NCI-H2227 treated with DMSO at 0.1 percent for 48 hours (cell line): ENCODE measurements around the gene GLT6D1.

Experiments used
- DNase-seq: peaks from one replicate; lab custom pipeline; 2025; lab: John Stamatoyannopoulos, UW

GLT6D1 gene

DNA sequence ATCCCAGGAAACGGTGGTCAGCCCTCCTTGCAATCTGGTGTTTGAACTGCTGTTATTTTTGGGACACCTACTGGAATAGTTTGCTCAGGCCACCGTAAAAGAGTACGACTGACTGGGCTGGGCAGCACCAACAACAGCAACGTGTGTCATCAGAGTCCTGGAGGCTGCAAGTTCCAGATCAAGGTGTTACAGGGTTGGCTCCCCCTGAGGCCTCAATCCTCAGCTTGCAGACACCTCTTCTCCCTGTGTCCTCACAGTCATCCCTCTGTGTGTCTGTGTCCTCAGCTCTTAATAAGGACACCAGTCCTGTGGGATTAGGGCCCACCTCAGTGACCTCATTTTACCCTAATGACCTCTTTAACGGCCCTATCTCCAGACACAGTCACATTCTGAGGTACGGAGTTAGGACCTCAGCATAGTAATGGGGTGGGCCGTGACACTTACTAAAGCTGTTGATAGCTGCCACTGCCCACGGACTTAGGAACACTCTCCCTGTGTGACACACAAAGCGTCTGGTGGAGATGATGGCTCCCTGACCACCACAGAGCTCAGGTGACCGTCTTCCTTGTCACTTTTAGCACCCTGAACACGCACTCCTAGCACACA, 16.8 kb downstream of the GLT6D1 start:
- DNase-seq = no peak

DNA sequence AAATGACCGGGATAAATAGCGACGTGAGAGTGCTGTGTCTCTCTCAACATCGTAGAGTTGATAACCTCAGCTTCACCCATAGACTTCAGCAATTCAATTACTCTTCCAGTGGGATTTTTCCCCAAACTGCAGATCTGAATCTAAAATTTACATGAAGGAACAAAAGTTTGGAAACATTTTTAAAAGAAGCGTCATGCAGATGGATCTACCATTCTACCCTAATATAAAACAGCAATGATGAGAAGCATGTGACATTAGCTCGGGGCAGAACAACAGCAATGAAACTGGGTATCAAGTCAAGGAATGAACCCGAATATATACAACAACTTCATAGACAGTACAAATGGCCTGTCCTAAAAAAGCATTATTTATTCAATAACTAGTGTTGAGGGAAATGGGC, 18.8 kb downstream of the GLT6D1 start:
- no peak for DNase-seq

DNA sequence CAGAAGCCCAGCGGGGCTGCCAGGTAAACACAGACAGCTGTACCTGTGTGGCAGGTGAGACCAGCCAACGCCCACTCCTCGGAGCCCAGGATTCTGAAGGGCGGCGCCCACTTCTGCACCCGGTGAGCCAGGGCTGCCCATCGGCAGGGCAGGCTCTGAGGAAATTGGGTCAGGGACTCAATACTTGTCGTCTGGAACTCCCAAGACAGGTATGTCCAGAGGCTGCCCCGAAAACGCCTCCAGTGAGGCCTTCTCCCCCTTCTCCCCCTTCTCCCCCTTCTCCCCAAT, 19.8 kb downstream of the GLT6D1 start:
- DNase-seq = no peak

DNA sequence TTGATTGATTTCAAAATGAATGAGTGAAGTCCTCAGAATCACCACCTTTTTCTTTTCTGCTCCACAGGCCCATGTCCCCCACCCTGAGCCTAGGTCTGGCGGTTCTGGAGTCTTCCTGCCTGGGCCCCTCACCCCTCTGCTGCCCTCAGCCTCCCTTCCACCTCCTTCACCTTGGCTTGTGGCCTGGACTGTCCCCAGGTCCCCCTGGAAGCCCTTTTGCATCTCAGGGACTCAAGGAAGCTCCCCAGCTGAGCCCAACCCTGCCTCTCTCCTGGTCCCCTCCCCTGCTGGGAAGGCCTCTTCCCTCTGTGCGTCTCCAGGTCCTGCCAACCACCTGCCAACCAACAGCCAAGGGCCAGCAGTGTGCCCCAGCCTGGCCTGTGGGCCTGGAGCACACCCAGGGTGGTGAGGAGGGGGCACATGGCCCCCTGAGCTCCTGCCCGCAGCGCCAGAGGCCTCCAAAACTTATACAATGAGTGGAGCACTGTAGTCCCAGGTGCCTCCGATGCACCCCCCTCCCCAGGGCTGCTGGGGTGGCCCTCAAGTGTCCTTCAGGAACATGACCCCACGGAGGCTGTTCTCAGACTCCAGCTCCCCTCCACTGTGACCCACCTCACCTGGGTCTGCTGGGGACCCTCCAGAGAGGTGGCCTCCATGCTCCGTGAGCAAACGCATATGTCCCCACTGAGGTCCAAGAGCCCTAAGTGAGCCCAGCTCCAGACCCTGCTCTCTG, 20.3 kb downstream of the GLT6D1 start:
- no peak for DNase-seq

DNA sequence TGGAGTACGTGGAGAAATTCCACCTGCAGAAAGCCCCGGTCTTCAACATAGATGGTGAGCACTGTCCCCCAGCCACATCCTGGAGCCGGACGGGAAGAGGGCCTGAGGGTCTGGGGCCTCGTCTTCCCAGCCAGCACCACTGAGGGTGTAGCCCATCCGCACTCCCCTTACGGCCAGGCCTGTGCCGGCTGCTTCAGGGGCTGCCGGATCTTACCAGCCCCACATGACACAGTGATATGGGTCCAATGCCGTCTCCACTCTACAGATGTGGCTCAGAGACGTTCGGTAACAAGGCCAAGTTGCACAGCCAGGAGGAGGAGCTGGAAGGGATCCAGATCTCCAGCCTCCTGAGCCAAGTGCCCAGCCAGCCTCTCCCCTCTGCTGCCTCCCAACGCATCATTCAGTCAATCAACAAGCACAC, 21.3 kb downstream of the GLT6D1 start:
- no peak for DNase-seq

- DNase-seq = no peak
These were observed 21.8 kb downstream of the GLT6D1 start for GRCh38 chr9:135617538-135617900.

DNA sequence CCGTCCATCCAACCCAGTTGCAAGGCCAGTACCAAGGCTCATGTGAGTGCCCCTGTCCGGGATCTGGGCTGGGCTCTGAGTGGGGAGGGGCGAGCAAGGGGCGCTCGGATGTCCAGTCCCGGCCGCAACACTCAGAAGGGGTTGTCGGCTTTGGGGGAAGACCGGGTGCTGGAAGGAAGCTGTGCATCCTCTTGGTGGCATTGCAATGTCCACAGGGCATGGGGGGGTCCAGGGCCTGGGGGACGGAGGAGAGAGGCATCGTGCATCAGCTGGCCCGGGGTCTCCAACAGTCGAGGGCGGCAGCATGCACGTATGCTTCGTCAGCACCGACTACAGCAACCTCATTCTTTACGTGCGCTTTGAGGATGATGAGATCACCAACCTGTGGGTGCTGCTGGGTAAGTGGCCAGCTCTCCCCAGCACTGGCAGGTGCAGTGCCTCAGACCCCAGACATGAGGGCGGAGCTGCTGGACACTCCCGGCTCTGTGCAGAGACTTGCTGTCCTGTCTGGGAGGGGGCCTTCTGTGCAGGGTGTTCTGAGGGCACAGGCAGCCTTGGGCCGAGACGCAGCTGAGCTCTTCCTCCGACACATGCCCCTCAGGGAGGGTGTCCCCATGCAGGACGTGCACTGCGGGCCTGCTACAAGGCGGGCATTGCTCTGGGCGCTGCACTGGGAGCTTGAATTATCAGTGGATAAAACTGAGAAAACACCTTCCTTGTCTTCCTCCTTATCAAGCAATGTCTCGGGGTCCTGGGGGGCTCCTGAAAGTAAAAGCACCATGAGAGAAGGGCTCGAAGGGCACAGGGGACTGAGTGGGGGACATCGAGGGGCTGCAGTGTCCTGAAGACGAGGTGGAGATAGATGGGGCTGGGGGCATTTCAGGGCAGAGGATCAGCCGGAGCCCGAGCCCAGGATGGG, 22.5 kb downstream of the GLT6D1 start:
- no peak for DNase-seq

DNA sequence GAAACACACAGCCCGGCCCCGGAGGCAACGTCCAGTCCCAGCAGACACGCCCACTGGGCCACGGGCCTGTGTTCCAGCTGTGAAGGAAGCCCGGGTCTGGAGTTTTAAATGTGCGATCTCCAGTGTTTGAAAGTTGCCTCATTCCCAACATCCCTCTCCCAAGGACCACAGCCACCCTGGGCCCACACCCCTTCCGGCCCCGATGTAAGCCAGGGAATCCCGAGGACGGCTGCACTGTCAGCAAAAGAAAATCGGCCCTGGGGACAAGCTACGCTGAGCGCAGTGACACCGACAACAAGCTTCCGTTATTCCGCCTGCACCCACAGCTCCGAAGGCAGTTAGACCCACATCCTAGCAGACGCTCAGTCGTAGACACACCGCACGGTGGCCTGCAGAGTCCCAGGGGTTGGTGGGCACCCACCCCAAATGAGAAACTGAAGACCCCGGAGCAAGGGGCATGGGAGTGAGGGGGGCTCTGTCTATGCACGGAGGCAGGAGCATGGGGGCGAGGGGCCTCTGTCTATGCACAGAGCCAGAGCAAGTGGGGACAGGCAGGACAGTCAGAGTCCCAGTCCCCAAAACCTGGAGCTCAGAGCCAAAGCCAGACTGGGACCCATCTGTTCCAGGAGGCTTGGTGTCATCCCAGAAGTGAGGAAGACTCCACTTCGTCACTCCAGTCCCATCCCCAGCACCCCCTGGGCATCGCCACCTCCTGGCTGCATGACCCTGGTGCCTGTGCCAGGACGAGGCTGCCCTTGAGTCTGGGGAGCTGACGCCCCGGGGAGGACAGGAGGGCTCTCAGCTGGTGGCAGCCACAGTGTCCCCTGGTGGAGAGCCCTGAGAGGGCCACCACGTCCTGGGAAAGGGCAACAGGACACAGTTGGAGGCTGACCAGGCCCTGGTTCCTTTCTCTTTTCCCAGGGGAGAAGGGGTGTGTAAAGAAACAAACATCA, 23.4 kb downstream of the GLT6D1 start:
- DNase-seq = no peak

GRCh38 chr9:135614821-135615665, 24.3 kb downstream of the GLT6D1 start:
- DNase-seq = no peak

DNA sequence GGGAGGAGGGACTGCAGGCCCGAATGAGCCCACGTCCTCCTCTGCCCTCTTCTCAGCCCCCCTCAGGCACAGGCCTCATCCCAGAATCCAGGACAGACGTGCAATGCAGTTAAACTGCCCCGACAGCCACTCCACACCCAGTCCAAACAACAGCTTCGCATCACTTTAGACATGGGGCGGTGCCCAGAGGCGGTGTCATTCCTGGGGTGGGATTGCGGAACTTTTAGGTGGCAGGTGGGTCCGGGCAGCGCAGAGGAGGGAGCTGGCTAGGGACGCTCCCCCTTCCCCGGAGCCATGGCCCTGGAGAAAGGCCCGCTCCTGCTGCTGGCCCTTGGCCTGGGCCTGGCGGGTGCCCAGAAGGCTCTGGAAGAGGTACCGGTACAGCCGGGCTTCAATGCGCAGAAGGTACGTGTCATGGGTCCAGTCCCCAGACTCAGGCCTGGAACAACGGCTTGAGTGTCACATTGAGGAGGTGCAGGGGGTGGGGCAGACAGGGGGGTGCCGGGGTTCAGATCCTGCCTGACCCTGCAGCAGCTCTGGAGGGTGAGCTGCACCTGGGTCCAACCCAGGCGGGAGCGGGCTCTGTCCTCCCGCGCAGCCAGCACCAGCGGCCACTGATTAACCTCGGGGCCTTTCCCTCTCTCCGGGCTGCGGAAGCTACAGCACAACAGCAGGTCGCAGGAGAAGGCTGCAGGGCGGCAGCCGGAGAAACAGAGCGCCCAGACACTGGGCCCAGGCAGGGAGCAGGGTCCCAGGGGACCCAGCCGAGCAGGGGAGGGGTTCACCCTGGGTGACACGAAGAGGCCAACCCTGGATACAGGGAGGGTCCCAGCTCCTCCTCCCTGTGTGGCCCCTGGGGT, 25.2 kb downstream of the GLT6D1 start:
- DNase-seq = no peak

DNA sequence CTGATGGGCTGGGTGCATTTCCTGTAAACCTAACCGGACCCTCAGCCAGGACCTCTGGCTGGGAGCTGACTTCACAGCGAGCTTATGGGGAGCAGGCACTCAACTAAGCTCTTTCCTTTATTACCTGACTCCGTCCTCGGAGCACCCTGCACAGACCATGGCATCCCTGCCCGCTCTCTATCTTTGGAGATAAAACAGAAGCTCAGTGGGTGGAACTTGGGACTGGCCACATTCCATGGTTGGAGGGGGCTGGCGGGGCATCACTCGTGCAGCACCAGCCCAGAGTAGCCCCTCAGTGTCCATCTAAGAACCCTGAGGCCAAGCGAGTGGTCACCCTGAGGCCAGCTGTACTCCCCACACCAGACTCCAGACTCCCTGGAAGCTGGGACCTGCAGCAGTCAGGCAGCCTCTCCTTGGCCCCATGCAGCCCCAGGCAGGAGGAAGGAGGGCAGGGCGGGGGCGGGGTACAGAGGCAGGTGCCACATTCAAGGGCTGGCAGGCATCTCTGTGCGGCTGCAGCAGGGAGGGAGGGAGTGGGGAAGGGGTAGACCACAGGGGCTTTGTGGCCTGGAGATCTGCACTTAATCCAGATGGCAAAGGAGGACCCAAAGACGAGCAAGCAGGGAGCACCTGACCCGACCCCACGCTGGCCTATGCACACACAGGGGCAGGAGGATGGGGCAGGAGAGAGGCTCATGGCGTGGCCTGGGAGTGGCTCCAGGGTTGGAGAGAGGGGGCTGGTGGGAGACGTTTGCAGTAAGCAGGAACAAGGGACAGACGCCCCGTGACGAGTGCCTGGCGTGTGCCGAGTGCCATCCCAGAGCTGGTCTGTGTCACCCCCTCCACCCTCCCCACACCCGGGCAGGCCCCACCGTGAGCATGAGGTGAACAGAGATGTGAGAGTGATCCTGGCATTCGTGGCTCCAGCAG, 26.1 kb downstream of the GLT6D1 start:
- no peak for DNase-seq

DNA sequence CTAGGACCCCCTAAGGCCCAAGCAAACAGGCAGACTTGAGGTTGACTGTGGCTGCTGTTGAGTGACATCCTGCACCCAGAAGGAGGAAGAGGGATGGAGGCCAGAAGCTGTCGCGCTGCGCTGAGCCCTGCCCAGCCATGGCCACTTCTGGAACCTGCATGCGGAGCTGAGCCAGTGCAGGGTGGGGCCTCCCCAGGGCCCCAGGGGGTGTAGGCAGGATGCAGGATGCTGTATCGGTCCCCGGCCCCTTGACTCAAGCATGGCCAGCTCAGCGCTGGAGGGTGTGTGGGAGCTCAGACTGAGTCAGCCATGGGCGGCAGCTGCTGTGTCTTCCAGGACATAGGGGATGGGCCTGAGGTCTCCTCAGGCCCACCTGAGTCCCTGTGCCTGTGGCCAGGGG, 26.9 kb downstream of the GLT6D1 start:
- no peak for DNase-seq

GRCh38 chr9:135611875-135612209, 27.5 kb downstream of the GLT6D1 start:
- DNase-seq = no peak

DNA sequence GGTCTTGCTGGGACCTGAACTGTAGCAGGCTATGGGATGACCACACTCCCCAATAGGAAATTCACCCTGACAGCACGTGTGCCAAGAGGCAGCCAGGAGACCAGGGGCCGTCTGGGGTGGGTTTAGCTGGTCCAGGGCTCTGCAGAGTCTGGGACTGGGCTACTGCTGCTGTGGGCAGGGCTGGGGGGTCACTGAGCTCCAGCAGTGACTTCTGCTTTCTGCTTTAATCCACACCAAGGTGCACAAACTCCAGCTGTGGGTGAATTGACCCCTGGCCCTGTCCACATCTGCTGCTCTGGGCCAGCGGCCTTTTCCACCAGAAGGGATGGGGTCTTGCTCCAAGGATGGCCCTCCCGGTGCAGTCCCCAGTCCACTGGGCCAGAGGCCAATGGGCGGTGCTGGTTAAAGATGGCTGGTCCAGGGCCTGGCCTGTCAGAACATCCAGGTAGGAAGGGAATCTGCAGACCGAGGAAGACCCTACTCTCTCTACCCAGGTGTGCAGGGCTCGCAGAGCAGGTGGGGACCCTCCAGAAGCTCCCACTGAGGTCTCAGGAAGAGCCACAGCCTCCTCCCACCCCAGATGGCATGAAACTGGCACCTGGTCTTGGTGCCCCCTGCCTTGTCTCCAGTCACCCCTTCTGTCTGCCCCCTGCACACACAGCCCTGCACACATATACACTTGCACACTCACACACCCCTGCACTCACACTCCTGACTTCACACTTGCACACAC, 28.0 kb downstream of the GLT6D1 start:
- DNase-seq = no peak

- DNase-seq = no peak
These were observed 28.8 kb downstream of the GLT6D1 start for GRCh38 chr9:135610290-135611141.

DNA sequence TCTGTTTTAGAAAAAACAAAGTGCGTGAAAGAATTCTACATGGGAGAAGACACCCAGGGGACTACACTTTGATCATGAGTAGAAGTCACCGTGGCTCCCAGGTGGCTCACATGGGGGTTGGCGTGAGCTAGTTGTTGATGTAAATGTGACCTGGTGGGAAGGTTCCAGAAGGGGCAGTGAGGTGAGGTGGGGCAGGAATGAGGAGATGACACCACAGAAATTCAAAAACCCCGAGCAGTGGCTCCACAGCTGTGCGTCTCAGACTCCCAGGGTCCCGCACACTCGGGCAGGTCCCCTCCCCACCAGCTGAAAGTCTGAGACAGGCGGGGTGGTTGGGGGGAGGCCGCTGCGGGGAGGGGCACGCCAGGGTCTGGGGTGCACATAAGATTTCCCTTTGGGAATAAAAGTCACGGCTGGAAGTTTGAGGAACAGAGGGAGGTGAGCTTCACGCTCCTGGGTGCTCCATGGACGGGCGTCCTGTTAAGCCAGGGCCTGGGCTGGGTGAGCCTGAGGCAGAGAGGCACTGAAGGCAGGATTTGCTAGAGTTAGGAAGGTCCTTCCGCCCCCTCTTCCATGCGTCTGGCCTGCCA, 29.9 kb downstream of the GLT6D1 start:
- DNase-seq = no peak

DNA sequence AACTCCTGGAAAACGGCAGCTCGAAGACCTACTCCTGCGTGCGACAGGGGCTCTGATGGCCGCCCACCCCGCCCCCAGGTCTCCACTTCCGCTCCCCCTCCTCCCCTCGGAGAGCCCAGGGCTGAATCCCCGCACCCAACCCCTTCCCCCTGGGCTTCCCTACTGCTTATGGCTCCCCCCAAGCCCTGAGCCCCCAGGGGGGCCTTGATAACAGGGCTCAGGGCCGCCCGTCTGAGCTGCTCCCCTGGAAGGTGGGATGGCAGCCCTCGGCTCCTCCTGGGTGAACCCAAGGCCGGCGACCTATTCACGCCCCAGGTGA, 30.4 kb downstream of the GLT6D1 start:
- no peak for DNase-seq
